ENCODE measurements around the gene HIF3A.

- TF ChIP-seq CTCF (IDR thresholded peaks at IDR 0.05), result no peak
- TF ChIP-seq ZFX (IDR thresholded peaks at IDR 0.05; ENCODE audit: borderline replicate concordance), result no peak
Observed at GRCh38 chr19:46374536-46375475, 78.0 kb downstream of the HIF3A start.
